Mesenchymal stem cell (in vitro differentiated cells and primary cell): Measurements from ENCODE around the gene RGS14.
A peak's percentile ranks its signal among the peaks of the same experiment; 100 is the strongest.

Experiments
- DNase-seq: peaks from one replicate; pipeline ENCODE4 v3.0.0-alpha.2; 2013
- H2AFZ ChIP-seq: one replicate; pipeline ENCODE4 v1.6.1; 2013; ENCODE audit warnings: low read depth, mild to moderate bottlenecking, control low read depth, inconsistent platforms, low read length, moderate library complexity
- H2AK5ac ChIP-seq: 2 replicates; pipeline ENCODE4 v1.6.1; 2013; ENCODE audit warnings: low read length, moderate library complexity, mild to moderate bottlenecking, inconsistent platforms; ENCODE audit not compliant: severe bottlenecking
- H2BK120ac ChIP-seq: one replicate; pipeline ENCODE4 v1.6.1; 2013; ENCODE audit warnings: low read depth, mild to moderate bottlenecking, inconsistent platforms, low read length, moderate library complexity
- H2BK12ac ChIP-seq, 2 experiments: one replicate each; pipeline ENCODE4 v1.6.1; 2013; ENCODE audit warnings: inconsistent platforms in 2 of 2, low read length in 2 of 2, mild to moderate bottlenecking in 2 of 2, moderate library complexity in 2 of 2, control low read depth in 1 of 2
- H2BK15ac ChIP-seq: one replicate; pipeline ENCODE4 v1.6.1; 2013; ENCODE audit warnings: mild to moderate bottlenecking, low read depth, inconsistent platforms; ENCODE audit not compliant: poor library complexity, severe bottlenecking
- H2BK5ac ChIP-seq: 2 replicates; pipeline ENCODE4 v1.6.1; 2013; ENCODE audit warnings: low read depth, mild to moderate bottlenecking, low read length, control low read depth, inconsistent platforms; ENCODE audit not compliant: poor library complexity, severe bottlenecking
- H3K14ac ChIP-seq, 2 experiments: one replicate each; pipeline ENCODE4 v1.6.1; 2013; ENCODE audit warnings: inconsistent platforms in 2 of 2, low read length in 2 of 2, control low read depth in 1 of 2, mild to moderate bottlenecking in 1 of 2, moderate library complexity in 1 of 2
- H3K18ac ChIP-seq, 2 experiments: one replicate each; pipeline ENCODE4 v1.6.1; 2013; ENCODE audit warnings: inconsistent platforms in 2 of 2, low read length in 2 of 2, control low read depth in 1 of 2, low read depth in 1 of 2, mild to moderate bottlenecking in 1 of 2
- H3K23ac ChIP-seq, 2 experiments: one replicate each; pipeline ENCODE4 v1.6.1; 2013; ENCODE audit warnings: inconsistent platforms in 2 of 2, low read length in 2 of 2, mild to moderate bottlenecking in 2 of 2, moderate library complexity in 2 of 2, control low read depth in 1 of 2
- H3K27ac ChIP-seq: 2 replicates; pipeline ENCODE4 v1.5.1; 2013; ENCODE audit warnings: mild to moderate bottlenecking, moderate library complexity, low read length, control low read depth, inconsistent platforms; ENCODE audit not compliant: poor library complexity, severe bottlenecking
- H3K27me3 ChIP-seq, 2 experiments: 2 replicates each; pipeline versions ENCODE4 v1.6.1 to v1.7.0; 2013; ENCODE audit warnings: low read length in 2 of 2, mild to moderate bottlenecking in 2 of 2, moderate library complexity in 2 of 2, control low read depth in 1 of 2, inconsistent platforms in 1 of 2; ENCODE audit not compliant: control insufficient read depth in 1 of 2, insufficient read depth in 1 of 2
- H3K36me3 ChIP-seq, 2 experiments: 2 replicates each; pipeline versions ENCODE4 v1.6.1 to v1.7.0; 2013; ENCODE audit warnings: low read length in 2 of 2, control low read depth in 1 of 2, inconsistent platforms in 1 of 2, low read depth in 1 of 2, mild to moderate bottlenecking in 1 of 2; ENCODE audit not compliant: insufficient read depth in 2 of 2, control insufficient read depth in 1 of 2
- H3K4ac ChIP-seq, 2 experiments: one replicate each; pipeline ENCODE4 v1.6.1; 2013; ENCODE audit warnings: inconsistent platforms in 2 of 2, low read length in 2 of 2, mild to moderate bottlenecking in 2 of 2, moderate library complexity in 2 of 2, control low read depth in 1 of 2, low read depth in 1 of 2
- H3K4me1 ChIP-seq: 2 replicates; pipeline ENCODE4 v1.6.1; 2013; ENCODE audit warnings: low read depth, low read length, control low read depth; ENCODE audit not compliant: control insufficient read depth, insufficient read depth
- H3K4me2 ChIP-seq: 2 replicates; pipeline ENCODE4 v1.6.1; 2013; ENCODE audit warnings: low read length, mild to moderate bottlenecking, inconsistent platforms; ENCODE audit not compliant: poor library complexity, severe bottlenecking
- H3K4me3 ChIP-seq, 2 experiments: 2 replicates each; pipeline versions ENCODE4 v1.5.1 to v1.7.0; 2013; ENCODE audit warnings: low read length in 2 of 2, mild to moderate bottlenecking in 2 of 2, control low read depth in 1 of 2, low read depth in 1 of 2; ENCODE audit not compliant: insufficient read depth in 1 of 2
- H3K79me1 ChIP-seq: replicated peaks from 2 replicates; pipeline ENCODE4 v1.6.1; 2013; ENCODE audit warnings: mild to moderate bottlenecking, control low read depth, low read length, inconsistent platforms; ENCODE audit not compliant: poor library complexity, severe bottlenecking
- H3K9ac ChIP-seq: 2 replicates; pipeline ENCODE4 v1.7.0; 2013; ENCODE audit warnings: mild to moderate bottlenecking, low read length, moderate library complexity
- H3K9me3 ChIP-seq: 2 replicates; pipeline ENCODE4 v1.7.0; 2013; ENCODE audit warnings: mild to moderate bottlenecking, low read length; ENCODE audit not compliant: control insufficient read depth
- H4K8ac ChIP-seq: one replicate; pipeline ENCODE4 v1.6.1; 2013; ENCODE audit warnings: inconsistent platforms, mild to moderate bottlenecking, low read length, moderate library complexity
- H4K91ac ChIP-seq: one replicate; pipeline ENCODE4 v1.6.1; 2013; ENCODE audit warnings: mild to moderate bottlenecking, low read length, inconsistent platforms
- WGBS: methylation state at CpG from one replicate; pipeline ENCODE4 v1.1.7; 2013; ENCODE audit warnings: mixed read lengths; 5-methylcytosine and 5-hydroxymethylcytosine counted together

RGS14 gene

GRCh38 chr5:177384134-177384533, 26.4 kb downstream of the RGS14 start, which contains the start of gene SLC34A1:
SLC34A1 (plus strand) TSS chr5:177384434; CDS start chr5:177385742, 1,308 bp downstream.
- no peak within 1 kb of the TSS for H2AFZ ChIP-seq
- H4K91ac ChIP-seq: no peak within 1 kb of the TSS
- H2BK5ac ChIP-seq: no peak within 1 kb of the TSS
- H2BK120ac ChIP-seq: no peak within 1 kb of the TSS
- H3K14ac ChIP-seq: no peak within 1 kb of the TSS
- no peak within 1 kb of the TSS for H2BK12ac ChIP-seq
- H4K8ac ChIP-seq: no peak within 1 kb of the TSS
- H3K4me3 ChIP-seq: no peak within 1 kb of the TSS
- no peak within 1 kb of the TSS for H3K9ac ChIP-seq
- peaks cover 10 to 66% of the 10 kb centered on the region in 2 experiments for H3K27me3 ChIP-seq
- no peaks in the 10 kb centered on the region for H3K36me3 ChIP-seq
- H3K18ac ChIP-seq: no peak within 1 kb of the TSS
- no peak within 1 kb of the TSS for H3K23ac ChIP-seq
- no peak for DNase-seq
- no peak within 1 kb of the TSS for H3K4ac ChIP-seq
- peaks cover 13% of the 10 kb centered on the region for H3K4me1 ChIP-seq
- no peak within 1 kb of the TSS for H3K4me2 ChIP-seq
- 70% methylated on average over 4 of the region's 4 CpGs for WGBS
- no peak within 1 kb of the TSS for H2BK15ac ChIP-seq
- H2AK5ac ChIP-seq: no peak within 1 kb of the TSS
- H3K79me1 ChIP-seq: no peaks in the 10 kb centered on the region
- H3K9me3 ChIP-seq: no peaks in the 10 kb centered on the region
- no peak within 1 kb of the TSS for H3K27ac ChIP-seq

DNA sequence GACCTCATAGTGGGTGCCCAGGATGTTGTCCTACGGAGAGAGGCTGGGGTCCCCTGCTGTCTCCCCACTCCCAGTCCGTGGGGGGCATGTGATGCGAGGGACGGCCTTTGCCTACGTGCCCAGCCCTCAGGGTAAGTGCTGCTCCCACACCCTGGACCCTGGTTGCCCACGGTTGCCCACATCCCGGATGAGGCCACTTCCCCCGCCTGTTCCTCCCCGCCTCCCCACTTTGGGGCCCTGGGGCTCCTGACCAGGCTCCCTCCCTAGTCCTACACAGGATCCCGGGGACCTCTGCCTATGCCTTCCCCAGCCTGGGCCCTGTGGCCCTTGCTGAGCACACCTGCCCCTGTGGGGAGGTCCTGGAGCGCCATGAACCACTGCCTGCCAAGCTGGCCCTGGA, 28.0 kb downstream of the RGS14 start:
- Histone ChIP-seq H2BK120ac (no peak overlapping the region), H2AK5ac (no peak overlapping the region), H3K36me3 (no peaks in the 10 kb centered on the region), H2AFZ (no peak overlapping the region), H3K4me2 (no peak overlapping the region), H3K4ac (no peak overlapping the region), H4K91ac (no peak overlapping the region), H3K14ac (peak overlapping the region in 1 of 2 experiments; percentile 26), H3K9me3 (no peaks in the 10 kb centered on the region), H2BK15ac (no peak overlapping the region), H3K18ac (no peak overlapping the region), H3K4me1 (peaks cover 22% of the 10 kb centered on the region), H3K23ac (no peak overlapping the region), H3K9ac (no peak overlapping the region), H3K27me3 (peaks cover 10 to 65% of the 10 kb centered on the region in 2 experiments), H4K8ac (no peak overlapping the region), H3K27ac (no peak overlapping the region), H2BK5ac (no peak overlapping the region), H3K4me3 (no peak overlapping the region), H3K79me1 (no peaks in the 10 kb centered on the region), H2BK12ac (no peak overlapping the region)
- WGBS: 79% methylated on average over 11 of the region's 11 CpGs
- DNase-seq: no peak

DNA sequence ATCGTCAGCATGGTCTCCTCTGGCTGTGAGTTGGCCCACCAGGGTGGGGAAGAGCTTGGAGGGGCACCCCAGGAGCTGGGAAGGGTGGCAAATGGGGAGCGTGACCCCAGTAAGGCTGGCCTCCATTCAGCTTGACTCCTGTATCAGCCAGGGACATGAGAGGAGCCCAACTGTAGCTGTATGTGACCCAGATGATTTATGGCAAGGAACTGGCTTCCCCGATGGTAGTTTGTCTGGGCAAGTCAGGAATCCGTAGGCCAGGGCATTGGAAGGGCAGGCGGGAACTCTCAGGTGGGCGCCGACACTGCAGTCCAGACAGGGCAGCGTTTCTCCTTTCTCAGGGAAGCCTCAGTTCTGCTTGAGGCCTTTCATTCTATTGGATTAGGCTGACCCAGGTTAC, 28.8 kb downstream of the RGS14 start:
- H2BK5ac ChIP-seq: no peak overlapping the region
- H3K36me3 ChIP-seq: no peaks in the 10 kb centered on the region
- peaks cover 22% of the 10 kb centered on the region for H3K4me1 ChIP-seq
- no peak overlapping the region for H3K4ac ChIP-seq
- WGBS: 90% methylated on average over 8 of the region's 8 CpGs
- H2AK5ac ChIP-seq: no peak overlapping the region
- no peak overlapping the region for H3K4me3 ChIP-seq
- H4K91ac ChIP-seq: no peak overlapping the region
- no peaks in the 10 kb centered on the region for H3K9me3 ChIP-seq
- no peak overlapping the region for H3K9ac ChIP-seq
- no peak overlapping the region for H2BK12ac ChIP-seq
- no peak overlapping the region for H2BK120ac ChIP-seq
- H3K79me1 ChIP-seq: no peaks in the 10 kb centered on the region
- no peak overlapping the region for H4K8ac ChIP-seq
- no peak overlapping the region for H3K14ac ChIP-seq
- H3K27ac ChIP-seq: no peak overlapping the region
- H3K23ac ChIP-seq: no peak overlapping the region
- no peak overlapping the region for H2BK15ac ChIP-seq
- no peak for DNase-seq
- no peak overlapping the region for H3K18ac ChIP-seq
- no peak overlapping the region for H3K4me2 ChIP-seq
- H2AFZ ChIP-seq: no peak overlapping the region
- peaks cover 10 to 57% of the 10 kb centered on the region in 2 experiments for H3K27me3 ChIP-seq

DNA sequence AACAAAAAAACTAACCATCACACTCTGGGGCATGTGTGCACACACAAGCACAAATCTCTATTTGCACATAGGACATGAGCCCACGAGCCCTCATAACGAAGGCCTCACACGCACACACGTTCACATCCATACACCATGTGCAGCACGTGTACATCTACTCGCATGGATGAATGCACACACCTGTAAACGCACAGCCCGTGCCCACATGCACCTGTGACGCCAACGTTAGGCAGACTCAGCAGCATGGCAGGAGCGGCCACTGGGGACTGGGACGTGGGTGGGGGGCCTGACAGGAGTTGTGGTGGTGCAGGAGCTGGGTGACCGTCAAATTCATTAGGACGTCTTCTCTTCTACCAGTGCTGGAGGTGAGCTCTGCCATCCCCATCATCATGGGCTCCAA, 29.7 kb downstream of the RGS14 start:
- Histone ChIP-seq H3K4me1 (peaks cover 22% of the 10 kb centered on the region), H3K18ac (no peak overlapping the region), H2AFZ (no peak overlapping the region), H3K4me2 (no peak overlapping the region), H3K9ac (no peak overlapping the region), H3K4me3 (no peak overlapping the region), H2BK15ac (no peak overlapping the region), H4K91ac (peak overlapping the region; percentile 1), H3K23ac (no peak overlapping the region), H3K36me3 (no peaks in the 10 kb centered on the region), H3K9me3 (no peaks in the 10 kb centered on the region), H2BK120ac (no peak overlapping the region), H3K27me3 (peaks cover 10 to 50% of the 10 kb centered on the region in 2 experiments), H2AK5ac (no peak overlapping the region), H2BK12ac (no peak overlapping the region), H3K27ac (no peak overlapping the region), H3K14ac (no peak overlapping the region), H4K8ac (no peak overlapping the region), H2BK5ac (no peak overlapping the region), H3K4ac (no peak overlapping the region), H3K79me1 (no peaks in the 10 kb centered on the region)
- WGBS: 95% methylated on average over 12 of the region's 14 CpGs
- no peak for DNase-seq
